ENCODE results near the gene KCNH3.

DNA sequence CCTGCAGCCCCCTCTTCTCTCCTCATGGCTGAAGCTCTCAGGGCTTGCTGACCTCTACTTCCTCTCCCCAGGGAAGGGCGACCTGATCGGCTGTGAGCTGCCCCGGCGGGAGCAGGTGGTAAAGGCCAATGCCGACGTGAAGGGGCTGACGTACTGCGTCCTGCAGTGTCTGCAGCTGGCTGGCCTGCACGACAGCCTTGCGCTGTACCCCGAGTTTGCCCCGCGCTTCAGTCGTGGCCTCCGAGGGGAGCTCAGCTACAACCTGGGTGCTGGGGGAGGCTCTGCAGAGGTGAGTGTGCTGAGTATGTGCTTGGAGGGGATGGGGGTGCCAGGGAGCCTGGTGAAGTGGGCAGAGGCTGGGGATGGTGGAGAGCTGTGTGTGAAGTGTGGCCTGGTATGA, 15.4 kb downstream of the KCNH3 start:
- no peak for TF ChIP-seq CTCF (optimal IDR thresholded peaks at IDR 0.05 in 1 of 3, IDR thresholded peaks at IDR 0.05 in 1 of 3, conservative IDR thresholded peaks at IDR 0.05 in 1 of 3; ENCODE audit: extremely low read depth in 1 of 3, insufficient read depth in 2 of 3, low read length in 3 of 3)
- no peak for TF ChIP-seq EZH2 (IDR thresholded peaks at IDR 0.05; ENCODE audit: low read length)
